Tibial artery (tissue), 4 donors: ENCODE results near the gene MAGI2.

Experiments used
- DNase-seq, 2 donors: peaks; one replicate each; pipeline ENCODE4 v3.0.0-alpha.2; 2019
- H3K27ac ChIP-seq, 2 donors: fragments of 200-600 bp; sonication (generic) in 1 of 2; 1 replicate in 1 of 2; 2 replicates in 1 of 2; pipeline ENCODE4 v1.5.1; 2018 to 2019; ENCODE audit warnings: mild to moderate bottlenecking in 1 of 2
- H3K27me3 ChIP-seq, 2 donors: fragments of 200-600 bp; sonication (generic) in 1 of 2; one replicate each; pipeline versions ENCODE4 v1.5.1 to v1.6.0; 2016 to 2019
- H3K36me3 ChIP-seq, 3 donors: fragments of 200-600 bp; sonication (generic) in 2 of 3; one replicate each; pipeline ENCODE4 v1.5.1; 2016 to 2019; ENCODE audit warnings: mild to moderate bottlenecking in 2 of 3
- H3K4me1 ChIP-seq, 4 donors: fragments of 200-600 bp; sonication (generic) in 2 of 4; 1 replicate in 3 of 4; 2 replicates in 1 of 4; pipeline ENCODE4 v1.5.1; 2016 to 2019
- H3K4me3 ChIP-seq, 2 donors: fragments of 200-600 bp; sonication (generic) in 1 of 2; 1 replicate in 1 of 2; 2 replicates in 1 of 2; pipeline ENCODE4 v1.5.1; 2018 to 2019; ENCODE audit warnings: mild to moderate bottlenecking in 2 of 2
- H3K9me3 ChIP-seq, 3 donors: fragments of 200-600 bp; sonication (generic) in 1 of 3; one replicate each; pipeline ENCODE4 v1.5.1; 2016 to 2019
- CTCF ChIP-seq, 2 experiments: fragments of 200-600 bp in 1 of 2; fragments of 450-650 bp in 1 of 2; IDR thresholded peaks; one replicate each; pipeline ENCODE4 v1.5.1; 2017 to 2019; ENCODE audit warnings: antibody characterized with exemption in 2 of 2, mild to moderate bottlenecking in 1 of 2, moderate library complexity in 1 of 2
- intact Hi-C: fragments of 100-400 bp; cut with DNase I; formaldehyde crosslinking; loops from one replicate; pipeline ENCODE4 v1.15.0; 2023; ENCODE audit warnings: low total_unique reads

The MAGI2 gene

GRCh38 chr7:78125884-78126283 lies 1327.6 kb downstream of the MAGI2 start:
- Histone ChIP-seq H3K9me3 (no peaks in the 10 kb centered on the region), H3K27me3 (no peaks in the 10 kb centered on the region), H3K27ac (no peak overlapping the region), H3K4me1 (no peaks in the 10 kb centered on the region), H3K36me3 (peaks cover 0 to 19% (median 0%) of the 10 kb centered on the region in 3 donors), H3K4me3 (no peak overlapping the region)
- no peak for TF ChIP-seq CTCF (IDR thresholded peaks at IDR 0.05)
- intact Hi-C loops, result no loop called here
- no peak for DNase-seq

- Histone ChIP-seq H3K9me3 (no peaks in the 10 kb centered on the region), H3K27ac (no peak overlapping the region), H3K27me3 (no peaks in the 10 kb centered on the region), H3K36me3 (peaks cover 0 to 11% (median 0%) of the 10 kb centered on the region in 3 donors), H3K4me3 (no peak overlapping the region), H3K4me1 (no peaks in the 10 kb centered on the region)
- TF ChIP-seq CTCF (IDR thresholded peaks at IDR 0.05), result no peak
- intact Hi-C loops, result no loop called here
- no peak for DNase-seq
Observed at GRCh38 chr7:78124216-78124615, 1329.3 kb downstream of the MAGI2 start.

GRCh38 chr7:78121888-78122287 lies 1331.6 kb downstream of the MAGI2 start:
- no peaks in the 10 kb centered on the region for H3K9me3 ChIP-seq
- no peak for TF ChIP-seq CTCF (IDR thresholded peaks at IDR 0.05)

GRCh38 chr7:78118470-78118869 lies 1335.0 kb downstream of the MAGI2 start:
- no peak for TF ChIP-seq CTCF (IDR thresholded peaks at IDR 0.05)
- Histone ChIP-seq H3K36me3 (no peaks in the 10 kb centered on the region), H3K9me3 (no peaks in the 10 kb centered on the region), H3K4me1 (no peaks in the 10 kb centered on the region), H3K27me3 (no peaks in the 10 kb centered on the region), H3K27ac (no peak overlapping the region), H3K4me3 (no peak overlapping the region)
- no peak for DNase-seq
- intact Hi-C loops, result no loop called here

More at GRCh38 chr7:78121888-78122287, 1331.6 kb downstream of the MAGI2 start:
- Histone ChIP-seq H3K27me3 (no peaks in the 10 kb centered on the region), H3K36me3 (peaks cover 0 to 7% (median 0%) of the 10 kb centered on the region in 3 donors), H3K4me1 (no peaks in the 10 kb centered on the region), H3K4me3 (no peak overlapping the region), H3K27ac (no peak overlapping the region)
- intact Hi-C loops, result no loop called here
- no peak for DNase-seq

- no peaks in the 10 kb centered on the region for H3K4me1 ChIP-seq
- no peak overlapping the region for H3K4me3 ChIP-seq
- no peak for DNase-seq
- H3K27me3 ChIP-seq, result no peaks in the 10 kb centered on the region
- no peak overlapping the region for H3K27ac ChIP-seq
- no peaks in the 10 kb centered on the region for H3K9me3 ChIP-seq
- intact Hi-C loops, result no loop called here
- TF ChIP-seq CTCF (IDR thresholded peaks at IDR 0.05), result no peak
- H3K36me3 ChIP-seq, result peaks cover 0 to 4% (median 0%) of the 10 kb centered on the region in 3 donors
Observed at GRCh38 chr7:78115876-78116275, 1337.6 kb downstream of the MAGI2 start.

GRCh38 chr7:78114993-78115392 lies 1338.5 kb downstream of the MAGI2 start:
- no peak overlapping the region for H3K4me3 ChIP-seq
- no peak overlapping the region for H3K27ac ChIP-seq
- no peaks in the 10 kb centered on the region for H3K27me3 ChIP-seq
- H3K36me3 ChIP-seq, result peaks cover 0 to 4% (median 4%) of the 10 kb centered on the region in 3 donors
- no peak for DNase-seq
- intact Hi-C loops, result no loop called here
- H3K4me1 ChIP-seq, result no peaks in the 10 kb centered on the region
- no peaks in the 10 kb centered on the region for H3K9me3 ChIP-seq
- no peak for TF ChIP-seq CTCF (IDR thresholded peaks at IDR 0.05)
